Esophagus (tissue), 2 donors: ENCODE results near the gene RBPJL. TPM values are rescaled to one million over a fixed set of nuclear protein-coding genes. Genes with fewer than 3 reads are reported as not detected.

Source experiments
- H3K27ac ChIP-seq, 2 donors: one replicate each; pipeline ENCODE4 v1.5.1; 2013; ENCODE audit warnings: low read depth in 2 of 2, mild to moderate bottlenecking in 2 of 2, inconsistent platforms in 1 of 2, low read length in 1 of 2, moderate library complexity in 1 of 2
- H3K27me3 ChIP-seq, 2 donors: one replicate each; pipeline ENCODE4 v1.6.1; 2013; ENCODE audit warnings: low read length in 2 of 2, control low read depth in 1 of 2, mild to moderate bottlenecking in 1 of 2; ENCODE audit not compliant: insufficient read depth in 2 of 2, control insufficient read depth in 1 of 2
- H3K36me3 ChIP-seq, 2 donors: one replicate each; pipeline ENCODE4 v1.6.1; 2013; ENCODE audit warnings: low read length in 1 of 2; ENCODE audit not compliant: control insufficient read depth in 2 of 2, insufficient read depth in 2 of 2
- H3K4me1 ChIP-seq, 2 donors: one replicate each; pipeline ENCODE4 v1.6.1; 2013; ENCODE audit warnings: low read length in 1 of 2; ENCODE audit not compliant: control insufficient read depth in 2 of 2, insufficient read depth in 2 of 2
- H3K4me3 ChIP-seq, 2 donors: one replicate each; pipeline ENCODE4 v1.5.1; 2013; ENCODE audit warnings: low read length in 2 of 2, mild to moderate bottlenecking in 2 of 2, low read depth in 1 of 2, moderate library complexity in 1 of 2
- H3K9me3 ChIP-seq, 2 donors: one replicate each; pipeline ENCODE4 v1.6.1; 2013; ENCODE audit warnings: mild to moderate bottlenecking in 2 of 2, low read depth in 1 of 2, low read length in 1 of 2, moderate library complexity in 1 of 2; ENCODE audit not compliant: control insufficient read depth in 2 of 2, insufficient read depth in 1 of 2
- WGBS, 2 donors: extraction: QIAGEN DNeasy Blood & Tissue Kit; methylation state at CpG; one replicate each; pipeline ENCODE4 v1.1.7; 2013; 5-methylcytosine and 5-hydroxymethylcytosine counted together
- polyA plus RNA-seq, 2 donors: library from polyadenylated mRNA; stranded (reverse); fragments of 200-250 nt; gene quantifications; one replicate each; pipeline ENCODE4 v1.2.3, GENCODE V29; 2013
- donor health status: healthy with polysubstance abuse.
- donor health status: Bipolar disorder and iron deficiency.

Gene RBPJL
- polyA plus RNA-seq, 2 donors: 0.04 TPM

DNA sequence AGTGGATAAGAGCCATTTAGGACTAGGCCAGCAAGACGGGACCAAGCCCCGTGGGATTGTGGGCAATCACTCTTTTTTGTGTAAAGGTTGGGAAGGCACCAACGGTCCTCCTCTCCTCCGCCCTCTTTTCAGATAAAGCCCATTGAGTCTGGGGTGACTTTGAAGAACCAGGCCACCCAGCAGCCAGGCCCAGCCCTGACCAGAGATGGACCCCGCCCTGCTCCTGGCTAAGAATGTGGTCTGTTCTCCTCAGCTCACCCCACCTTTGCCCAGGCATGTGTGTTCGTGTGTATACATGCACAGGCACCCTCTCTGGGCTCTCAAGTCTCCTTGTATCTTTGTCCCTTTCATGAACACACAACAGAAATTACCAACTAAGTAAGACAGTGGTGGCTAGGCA, 32.4 kb downstream of the RBPJL start:
- H3K36me3 ChIP-seq: peaks cover 8 to 17% of the 10 kb centered on the region in 2 donors
- H3K9me3 ChIP-seq: no peaks in the 10 kb centered on the region
- 60 to 61% methylated on average over 6 of the region's 6 CpGs for WGBS, 2 donors
- H3K4me1 ChIP-seq: peaks cover 17 to 54% of the 10 kb centered on the region in 2 donors
- H3K27ac ChIP-seq: peak overlapping the region; percentile 83 to 98
- H3K4me3 ChIP-seq: no peak overlapping the region
- H3K27me3 ChIP-seq: no peaks in the 10 kb centered on the region

GRCh38 chr20:45339799-45340198, 33.2 kb downstream of the RBPJL start:
- H3K9me3 ChIP-seq: no peaks in the 10 kb centered on the region
- WGBS, 2 donors: 77 to 91% methylated on average over 2 of the region's 2 CpGs
- H3K4me3 ChIP-seq: no peak overlapping the region
- no peaks in the 10 kb centered on the region for H3K27me3 ChIP-seq
- H3K36me3 ChIP-seq: peaks cover 8 to 16% of the 10 kb centered on the region in 2 donors
- H3K27ac ChIP-seq: peak overlapping the region; percentile 83 to 98
- H3K4me1 ChIP-seq: peaks cover 17 to 54% of the 10 kb centered on the region in 2 donors

- Histone ChIP-seq H3K4me1 (peaks cover 17 to 54% of the 10 kb centered on the region in 2 donors), H3K27ac (peak overlapping the region; percentile 83 to 98), H3K27me3 (no peaks in the 10 kb centered on the region), H3K4me3 (no peak overlapping the region), H3K9me3 (no peaks in the 10 kb centered on the region), H3K36me3 (peaks cover 5 to 11% of the 10 kb centered on the region in 2 donors)
- WGBS, 2 donors: 38% methylated on average over 5 of the region's 5 CpGs
These were observed 33.7 kb downstream of the RBPJL start for GRCh38 chr20:45340236-45340847.

GRCh38 chr20:45340951-45341350, 34.3 kb downstream of the RBPJL start:
- Histone ChIP-seq H3K9me3 (no peaks in the 10 kb centered on the region), H3K4me1 (peaks cover 17 to 54% of the 10 kb centered on the region in 2 donors), H3K27me3 (no peaks in the 10 kb centered on the region), H3K36me3 (peaks cover 0 to 6% of the 10 kb centered on the region in 2 donors), H3K27ac (peak overlapping the region; percentile 83 to 98), H3K4me3 (no peak overlapping the region)
- WGBS, 2 donors: 30 to 32% methylated on average over 1 of the region's 1 CpG

- Histone ChIP-seq H3K9me3 (no peaks in the 10 kb centered on the region), H3K36me3 (peaks cover 0 to 6% of the 10 kb centered on the region in 2 donors), H3K4me1 (peaks cover 17 to 51% of the 10 kb centered on the region in 2 donors), H3K4me3 (peak overlapping the region in 1 of 2 donors; percentile 33), H3K27me3 (no peaks in the 10 kb centered on the region), H3K27ac (peak overlapping the region; percentile 83 to 98)
- 27 to 39% methylated on average over 3 of the region's 3 CpGs for WGBS, 2 donors
These were observed 34.9 kb downstream of the RBPJL start for GRCh38 chr20:45341579-45341938.

- peaks cover 17 to 46% of the 10 kb centered on the region in 2 donors for H3K4me1 ChIP-seq
- H3K27ac ChIP-seq: peak overlapping the region; percentile 83 to 98
- no peaks in the 10 kb centered on the region for H3K9me3 ChIP-seq
- WGBS, 2 donors: 25 to 29% methylated on average over 16 of the region's 16 CpGs
- H3K36me3 ChIP-seq: peaks cover 0 to 4% of the 10 kb centered on the region in 2 donors
- peak overlapping the region; percentile 0 to 33 for H3K4me3 ChIP-seq
- no peaks in the 10 kb centered on the region for H3K27me3 ChIP-seq
These were observed 35.6 kb downstream of the RBPJL start for GRCh38 chr20:45341939-45342854.

GRCh38 chr20:45342855-45343531, 36.4 kb downstream of the RBPJL start:
- Histone ChIP-seq H3K4me1 (peaks cover 13 to 38% of the 10 kb centered on the region in 2 donors), H3K9me3 (no peaks in the 10 kb centered on the region), H3K4me3 (peak overlapping the region; percentile 12 to 14), H3K36me3 (peaks cover 0 to 4% of the 10 kb centered on the region in 2 donors), H3K27me3 (no peaks in the 10 kb centered on the region), H3K27ac (peak overlapping the region; percentile 83 to 98)
- WGBS, 2 donors: 44 to 46% methylated on average over 6 of the region's 6 CpGs

- Histone ChIP-seq H3K4me1 (peaks cover 13 to 34% of the 10 kb centered on the region in 2 donors), H3K9me3 (no peaks in the 10 kb centered on the region), H3K27me3 (no peaks in the 10 kb centered on the region), H3K4me3 (peak overlapping the region; percentile 14 to 86), H3K36me3 (peaks cover 0 to 4% of the 10 kb centered on the region in 2 donors), H3K27ac (peak overlapping the region; percentile 83 to 98)
- WGBS, 2 donors: 41 to 42% methylated on average over 6 of the region's 6 CpGs
These were observed 37.0 kb downstream of the RBPJL start for GRCh38 chr20:45343532-45344167.
